GM12864 (cell line): ENCODE measurements around the gene CXXC4.

Experiments
- DNase-seq: peaks from one replicate; pipeline ENCODE4 v3.0.0-alpha.2; 2011; ENCODE audit warnings: low read depth
- H3K4me3 ChIP-seq: 2 replicates; pipeline ENCODE4 v1.5.1; 2011; ENCODE audit warnings: mild to moderate bottlenecking, low read depth, low read length, control low read depth
- CTCF ChIP-seq: IDR thresholded peaks from 2 replicates; pipeline ENCODE4 v1.5.1; 2011; ENCODE audit warnings: low read depth, mild to moderate bottlenecking, moderate library complexity, low read length, control low read depth, inconsistent platforms; ENCODE audit errors: missing control alignments

The CXXC4 gene

DNA sequence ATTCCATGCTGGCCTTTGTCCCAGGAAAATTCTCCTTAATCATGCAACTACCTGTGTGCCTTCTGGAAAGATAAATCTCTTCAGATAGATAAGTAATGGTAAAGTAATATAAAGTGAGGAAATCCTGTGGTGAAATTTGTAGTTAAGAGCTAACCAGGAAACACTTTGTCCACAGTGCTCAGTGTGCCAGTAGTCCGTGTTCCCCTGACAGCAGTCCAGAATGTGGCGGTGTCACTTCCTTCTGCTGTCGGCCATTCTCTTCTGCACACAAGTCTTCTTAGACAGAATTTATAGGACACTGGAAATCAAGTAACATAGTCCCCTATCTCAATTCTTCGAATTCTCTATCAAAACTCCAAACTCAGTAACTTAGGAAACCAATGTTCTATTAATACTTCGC lies 5.7 kb upstream of the CXXC4 start:
- TF ChIP-seq CTCF: no peak
- DNase-seq: no peak
- no peak overlapping the region for H3K4me3 ChIP-seq

DNA sequence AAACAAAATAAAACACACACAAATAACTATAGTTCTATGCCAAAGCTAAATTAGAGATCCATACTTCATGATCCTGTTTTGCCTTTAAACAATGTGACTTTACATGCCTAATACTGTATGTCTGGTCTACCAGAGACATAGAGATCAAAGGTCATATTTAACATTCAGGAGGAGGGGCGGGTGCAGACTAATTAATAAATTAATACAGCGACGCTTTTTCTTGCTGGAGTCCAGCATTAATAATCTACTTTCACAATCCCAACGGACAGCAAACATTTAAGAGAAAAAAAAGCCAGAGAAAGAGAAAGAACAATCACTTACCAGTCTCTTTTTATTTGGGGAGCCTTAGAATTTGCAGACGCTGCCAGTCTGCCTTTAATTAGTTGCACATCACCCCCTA lies 509 bp downstream of the CXXC4 start:
- DNase-seq: no peak
- no peak for TF ChIP-seq CTCF
- peak overlapping the region; percentile 90 for H3K4me3 ChIP-seq

GRCh38 chr4:104493081-104493831 lies 1.4 kb downstream of the CXXC4 start:
- peak overlapping the region; percentile 90 for H3K4me3 ChIP-seq
- TF ChIP-seq CTCF: no peak
- DNase-seq: no peak

- peak overlapping the region; percentile 88 for H3K4me3 ChIP-seq
- no peak for DNase-seq
- no peak for TF ChIP-seq CTCF
Observed at GRCh38 chr4:104492183-104492771, 2.4 kb downstream of the CXXC4 start.

- peak overlapping the region; percentile 88 for H3K4me3 ChIP-seq
- DNase-seq: no peak
- TF ChIP-seq CTCF: peak; percentile 13
Observed at GRCh38 chr4:104491481-104492182, 3.1 kb downstream of the CXXC4 start.

- TF ChIP-seq CTCF: no peak
- DNase-seq: no peak
Observed at GRCh38 chr4:104490770-104491480, 3.8 kb downstream of the CXXC4 start.

More at GRCh38 chr4:104490770-104491480, 3.8 kb downstream of the CXXC4 start:
- peak overlapping the region; percentile 88 for H3K4me3 ChIP-seq
